ENCODE measurements around the gene TNFAIP2. TPM values are rescaled to one million over a fixed set of nuclear protein-coding genes. Genes with fewer than 3 reads are reported as not detected.

Gene TNFAIP2
- total RNA-seq, 4 donors from 2014 or later: 56.0 to 215 (median 144) TPM

GRCh38 chr14:103136388-103137271 lies 13.4 kb downstream of the TNFAIP2 start:
- TF ChIP-seq CTCF (IDR thresholded peaks at IDR 0.05): no peak
- peak; percentile 74 for ATAC-seq (ENCODE audit: low FRiP score)
- DNase-seq (ENCODE audit: low spot score): no peak

DNA sequence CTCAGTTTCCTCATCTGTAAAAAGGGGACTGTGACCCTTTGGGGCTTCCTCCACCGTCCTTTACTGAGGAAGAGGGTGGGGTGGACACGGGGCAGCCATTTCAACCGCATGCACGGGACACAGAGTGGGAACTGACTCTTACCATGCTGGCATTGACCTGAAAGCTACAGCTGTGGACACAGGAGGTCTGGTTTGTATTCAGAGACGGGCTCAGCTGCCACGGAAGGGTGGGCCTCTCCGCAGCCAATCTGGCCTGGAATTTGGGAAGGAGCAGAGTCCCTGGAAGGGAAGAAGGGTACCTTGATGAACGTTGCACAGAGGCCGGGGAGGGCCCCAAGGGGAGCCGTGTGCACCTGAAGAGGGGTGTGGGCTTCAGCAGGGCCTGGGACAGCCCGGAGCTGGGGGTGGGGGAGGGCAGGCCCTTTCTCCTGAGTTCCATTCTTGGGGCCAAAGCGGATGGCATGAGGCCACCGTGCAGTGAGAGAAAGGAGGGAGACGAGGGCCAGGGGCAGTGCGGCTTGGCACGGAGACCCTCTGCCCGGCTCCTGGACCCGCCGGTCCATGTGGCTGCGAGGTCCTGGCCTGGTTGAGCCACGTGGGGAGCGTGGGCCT lies 14.5 kb downstream of the TNFAIP2 start:
- TF ChIP-seq CTCF (IDR thresholded peaks at IDR 0.05): no peak
- DNase-seq (ENCODE audit: low spot score): no peak
- peak; percentile 1 for ATAC-seq (ENCODE audit: low FRiP score)

DNA sequence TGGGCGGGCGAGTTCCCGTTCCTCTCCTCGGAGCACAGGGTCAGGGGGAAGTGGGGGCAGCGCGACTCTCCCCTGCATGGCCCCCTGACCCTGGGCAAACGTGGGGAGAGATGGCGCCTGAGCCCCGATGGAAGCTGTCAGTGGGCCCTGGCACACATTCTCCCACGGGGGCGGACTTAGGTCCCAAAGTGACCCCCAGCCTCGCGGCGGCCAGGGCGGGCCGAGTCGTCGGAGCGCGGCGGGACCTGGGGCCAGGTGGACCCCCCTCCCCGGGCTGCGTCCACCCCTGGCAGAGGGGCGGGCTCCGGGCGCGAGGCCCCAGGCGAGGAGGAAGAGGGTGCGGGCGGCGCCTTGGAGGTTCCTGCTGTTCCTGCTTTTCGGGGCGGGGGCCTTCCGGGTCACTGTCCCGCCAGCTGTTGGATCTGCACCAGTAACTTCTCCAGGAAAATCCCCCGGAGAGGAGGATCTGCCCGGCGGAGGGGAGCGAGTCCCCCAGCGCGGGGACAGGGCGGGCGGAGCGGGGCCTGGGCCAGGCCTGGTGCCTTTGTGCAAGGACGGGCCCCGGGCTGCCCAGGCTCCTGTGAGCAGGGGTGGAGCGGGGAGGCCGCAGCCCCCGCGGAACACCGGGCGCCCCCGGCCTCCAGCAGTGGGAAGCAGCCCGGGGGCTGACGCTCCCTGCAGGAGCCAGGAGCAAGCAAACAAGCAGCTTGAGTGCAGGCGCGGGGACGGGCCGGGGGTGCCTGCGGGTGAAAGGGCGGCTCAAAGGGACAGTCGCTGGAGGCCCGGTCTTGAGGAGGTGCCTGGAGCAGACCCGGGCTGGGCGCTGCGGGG lies 15.3 kb downstream of the TNFAIP2 start:
- peak; percentile 4 for ATAC-seq (ENCODE audit: low FRiP score)
- no peak for DNase-seq (ENCODE audit: low spot score)

DNA sequence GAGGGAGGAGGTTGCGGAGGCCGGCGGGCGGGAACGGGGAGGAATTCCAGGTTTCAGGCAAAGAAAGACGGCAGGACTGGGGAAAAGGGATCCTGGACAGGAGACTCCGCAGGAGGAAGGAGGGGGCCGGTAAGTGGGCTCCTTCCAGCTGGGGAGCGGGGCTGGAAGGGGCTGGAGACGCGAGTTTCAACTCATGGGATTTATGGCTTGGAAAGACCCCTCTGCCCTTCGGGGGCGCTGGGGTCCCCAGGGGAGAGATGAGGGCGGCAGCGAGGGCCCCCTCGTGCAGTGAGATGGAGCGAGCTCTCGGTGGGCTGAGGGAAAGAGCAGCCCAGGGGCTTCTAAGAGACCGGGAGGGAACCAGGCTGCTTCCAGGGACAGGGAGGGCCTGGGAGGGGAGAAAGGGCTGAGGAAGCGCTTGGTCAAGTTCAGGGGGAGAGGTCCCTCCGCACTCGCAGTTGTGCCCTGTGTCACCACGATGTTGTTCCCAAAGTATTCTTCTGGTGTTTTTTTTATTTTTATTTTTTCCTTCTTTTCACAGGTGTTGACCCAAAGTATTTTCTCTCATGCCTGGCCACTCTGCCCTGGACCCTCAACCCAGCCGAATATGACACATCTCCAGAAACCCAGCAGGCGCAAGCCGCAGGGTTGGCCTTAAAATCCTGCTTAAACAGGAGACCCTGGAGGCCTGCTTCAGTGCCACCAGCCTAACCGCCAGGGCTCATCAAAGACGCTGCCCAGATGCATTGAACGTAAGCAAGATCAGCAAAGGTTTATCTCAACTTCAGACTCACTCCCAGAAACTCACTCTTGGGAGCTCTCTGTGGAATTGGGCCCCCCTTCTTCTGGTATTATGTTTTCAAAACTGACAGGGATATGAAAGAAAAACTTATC lies 16.1 kb downstream of the TNFAIP2 start:
- no peak for TF ChIP-seq CTCF (IDR thresholded peaks at IDR 0.05)
- DNase-seq (ENCODE audit: low spot score) (no peak), ATAC-seq (ENCODE audit: low FRiP score) (peak; percentile 0)

More for the DNA sequence above, 15.3 kb downstream of the TNFAIP2 start:
- TF ChIP-seq CTCF (IDR thresholded peaks at IDR 0.05): no peak

- TF ChIP-seq CTCF (IDR thresholded peaks at IDR 0.05): no peak
- peak; percentile 22 for ATAC-seq (ENCODE audit: low FRiP score)
- DNase-seq (ENCODE audit: low spot score): no peak
Observed at GRCh38 chr14:103140316-103141109, 17.3 kb downstream of the TNFAIP2 start.
